Activated naive CD8-positive, alpha-beta T cell treated with anti-CD3 and anti-CD28 coated beads for 36 hours (primary cell): ENCODE measurements around the gene GNAZ. TPM values are rescaled to one million over a fixed set of nuclear protein-coding genes. Genes with fewer than 3 reads are reported as not detected.

ENCODE experiments used
- total RNA-seq, 2 experiments: library from RNA; stranded (reverse); gene quantifications; one replicate each; pipeline ENCODE4 v1.2.3, GENCODE V29; 2021

Gene GNAZ
- total RNA-seq, 2 experiments from 2014 or later: 0.43 to 0.54 TPM

Other genes starting within 250 kb of the GNAZ start
- gene IGLL5, start 182.7 kb upstream of the GNAZ start, total RNA-seq: under 1 TPM; 0.62 to 0.93 TPM
- under 1 TPM in 1 of 2 experiments, not detected in 1; 0.48 TPM for gene RSPH14, start 71.5 kb downstream of the GNAZ start, total RNA-seq
- gene RAB36, start 75.0 kb downstream of the GNAZ start, total RNA-seq: 1 to 10 TPM in 1 of 2 experiments, under 1 TPM in 1; 0.90 to 1.0 TPM
- 10 to 100 TPM; 28.3 to 32.0 TPM for gene BCR, start 110.0 kb downstream of the GNAZ start, total RNA-seq